Memory B cell (primary cell): ENCODE measurements around the gene DNAJC5G.
"Not testable (repeated sequence)": the region's sequence is repeated elsewhere in the genome, so short reads cannot be mapped to it uniquely, and the experiment has no call there.

Experiments used
- ATAC-seq: fragments of 150-1000 bp; cut with Tn5 transposase; 2 replicates; pipeline ENCODE4 v1.10.0; 2021; ENCODE audit warnings: low read depth, mild to moderate bottlenecking, moderate library complexity
- DNase-seq, 2 donors: peaks; one replicate each; pipeline ENCODE4 v3.0.0; 2022; ENCODE audit warnings: low spot score in 2 of 2
- H3K27ac Mint-ChIP-seq: one replicate; pipeline ENCODE4 v1.8.0; 2022; ENCODE audit warnings: mild to moderate bottlenecking, moderate library complexity, mixed read lengths
- H3K27me3 Mint-ChIP-seq: one replicate; pipeline ENCODE4 v1.8.0; 2022; ENCODE audit warnings: mixed read lengths
- H3K36me3 Mint-ChIP-seq: one replicate; pipeline ENCODE4 v1.8.0; 2022; ENCODE audit warnings: mild to moderate bottlenecking, mixed read lengths
- H3K4me1 Mint-ChIP-seq: one replicate; pipeline ENCODE4 v1.8.0; 2022; ENCODE audit warnings: mixed read lengths
- H3K4me3 Mint-ChIP-seq: one replicate; pipeline ENCODE4 v1.8.0; 2022; ENCODE audit warnings: mild to moderate bottlenecking, moderate library complexity, mixed read lengths
- H3K9me3 Mint-ChIP-seq: one replicate; pipeline ENCODE4 v1.8.0; 2022; ENCODE audit warnings: mixed read lengths

The DNAJC5G gene

GRCh38 chr2:27319839-27320238 lies 44.6 kb downstream of the DNAJC5G start:
- H3K9me3 Mint-ChIP-seq, H3K4me3 Mint-ChIP-seq, DNase-seq, H3K27me3 Mint-ChIP-seq, H3K27ac Mint-ChIP-seq, ATAC-seq: not testable (repeated sequence)
- Mint-ChIP-seq H3K4me1 (peaks cover 13% of the 10 kb centered on the region), H3K36me3 (peaks cover 10% of the 10 kb centered on the region)

GRCh38 chr2:27320958-27321543 lies 45.8 kb downstream of the DNAJC5G start:
- DNase-seq, result no peak
- H3K27ac Mint-ChIP-seq, result no peak overlapping the region
- ATAC-seq, result no peak
- peaks cover 11% of the 10 kb centered on the region for H3K36me3 Mint-ChIP-seq
- H3K4me1 Mint-ChIP-seq, result peaks cover 13% of the 10 kb centered on the region
- H3K27me3 Mint-ChIP-seq, result no peaks in the 10 kb centered on the region
- H3K4me3 Mint-ChIP-seq, result no peak overlapping the region
- H3K9me3 Mint-ChIP-seq, result no peaks in the 10 kb centered on the region

DNA sequence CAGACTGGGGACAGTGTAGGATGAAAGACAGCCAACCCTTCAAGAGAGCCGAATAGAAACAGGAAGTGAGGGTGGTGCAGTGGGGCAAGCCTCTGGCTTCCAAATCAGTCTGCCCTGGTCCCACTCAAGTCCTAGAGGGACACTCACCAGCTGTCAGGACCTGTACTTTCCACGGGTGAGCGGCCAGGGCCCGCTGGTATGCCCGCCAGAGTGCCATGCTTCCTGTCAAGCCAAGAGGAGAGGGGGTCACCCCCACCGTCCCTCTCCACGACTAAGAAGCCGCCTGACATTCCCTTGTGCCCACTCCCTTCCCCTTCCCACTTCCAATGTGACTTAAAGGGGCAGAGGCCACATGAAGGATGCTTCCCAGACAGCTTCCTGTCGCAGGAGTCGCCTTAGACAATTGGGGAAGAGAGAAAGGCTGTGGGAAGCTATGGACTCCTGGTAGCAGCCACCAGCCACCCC lies 47.1 kb downstream of the DNAJC5G start:
- H3K27me3 Mint-ChIP-seq, result no peaks in the 10 kb centered on the region
- DNase-seq (peak in 1 of 2 donors; percentile 27), ATAC-seq (peak; percentile 52)

DNA sequence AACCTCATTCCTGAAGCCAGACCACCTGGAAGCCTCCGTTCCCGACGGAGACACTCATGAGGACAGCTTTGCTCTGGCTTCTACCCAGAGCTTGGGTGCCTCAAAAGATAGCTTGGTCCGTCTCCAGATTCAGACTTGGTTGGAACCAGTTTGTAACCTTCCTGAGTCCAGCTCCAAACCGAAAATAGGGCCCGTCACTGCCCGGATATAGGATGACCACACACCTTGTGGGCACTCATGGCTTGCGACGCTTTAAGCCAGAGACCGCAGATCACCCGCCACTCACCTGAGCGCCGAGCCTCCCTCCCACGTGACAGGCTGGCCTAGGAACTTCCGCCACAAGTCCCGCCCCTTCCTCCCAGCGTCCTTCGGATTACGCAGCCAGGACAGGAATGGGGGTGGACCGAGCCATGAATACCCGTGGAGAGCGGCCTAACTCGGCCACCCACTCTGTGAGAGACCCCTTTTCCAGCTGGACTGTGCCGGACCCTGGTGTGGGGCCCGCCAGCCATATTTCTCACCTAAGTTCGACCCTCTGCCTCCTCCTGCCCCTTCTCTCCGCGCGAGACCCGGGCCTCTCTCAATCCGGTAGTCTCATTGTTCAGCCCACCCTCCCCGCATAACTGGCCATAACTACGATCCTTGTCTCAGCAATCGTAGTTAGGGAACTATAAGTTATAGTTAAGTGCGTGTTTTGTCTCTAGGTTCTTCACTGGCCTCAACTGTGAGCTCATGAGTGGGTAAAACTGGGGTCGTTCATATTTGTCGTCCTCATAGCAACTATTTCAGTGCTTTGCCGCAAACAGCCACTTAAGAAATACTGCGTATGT lies 47.7 kb downstream of the DNAJC5G start, which contains the start of gene MPV17:
TSS of gene MPV17 (minus strand) at position 332 of the 830 bp plus-strand sequence. CDS start 580 bp downstream, outside the sequence.
- no peaks in the 10 kb centered on the region for H3K27me3 Mint-ChIP-seq
- peak; percentile 71 to 75 for DNase-seq
- peak within 1 kb of the TSS; percentile 99 for H3K4me3 Mint-ChIP-seq
- no peaks in the 10 kb centered on the region for H3K9me3 Mint-ChIP-seq
- H3K4me1 Mint-ChIP-seq, result peaks cover 13% of the 10 kb centered on the region
- peaks cover 21% of the 10 kb centered on the region for H3K36me3 Mint-ChIP-seq
- peak; percentile 95 for ATAC-seq
- H3K27ac Mint-ChIP-seq, result peak within 1 kb of the TSS; percentile 99

More for the DNA sequence above, 47.1 kb downstream of the DNAJC5G start:
- Mint-ChIP-seq H3K4me3 (peak overlapping the region; percentile 99), H3K27ac (peak overlapping the region; percentile 99), H3K9me3 (no peaks in the 10 kb centered on the region), H3K4me1 (peaks cover 13% of the 10 kb centered on the region), H3K36me3 (peaks cover 20% of the 10 kb centered on the region)

GRCh38 chr2:27323596-27324285 lies 48.5 kb downstream of the DNAJC5G start:
- Mint-ChIP-seq H3K27me3 (no peaks in the 10 kb centered on the region), H3K9me3 (no peaks in the 10 kb centered on the region), H3K27ac (peak overlapping the region; percentile 99), H3K4me1 (peaks cover 13% of the 10 kb centered on the region), H3K36me3 (peaks cover 28% of the 10 kb centered on the region), H3K4me3 (peak overlapping the region; percentile 99)
- DNase-seq (no peak), ATAC-seq (no peak)

GRCh38 chr2:27324720-27325119 lies 49.5 kb downstream of the DNAJC5G start:
- Mint-ChIP-seq H3K27ac (no peak overlapping the region), H3K4me3 (peak overlapping the region; percentile 9), H3K36me3 (peaks cover 31% of the 10 kb centered on the region), H3K4me1 (peaks cover 13% of the 10 kb centered on the region), H3K9me3 (no peaks in the 10 kb centered on the region), H3K27me3 (no peaks in the 10 kb centered on the region)
- ATAC-seq (no peak), DNase-seq (no peak)
